HuH-7.5 (cell line): ENCODE measurements around the gene TGM2.

Experiments used
- DNase-seq: peaks from one replicate; pipeline ENCODE4 v3.0.0; 2011; ENCODE audit warnings: low spot score

The TGM2 gene

DNA sequence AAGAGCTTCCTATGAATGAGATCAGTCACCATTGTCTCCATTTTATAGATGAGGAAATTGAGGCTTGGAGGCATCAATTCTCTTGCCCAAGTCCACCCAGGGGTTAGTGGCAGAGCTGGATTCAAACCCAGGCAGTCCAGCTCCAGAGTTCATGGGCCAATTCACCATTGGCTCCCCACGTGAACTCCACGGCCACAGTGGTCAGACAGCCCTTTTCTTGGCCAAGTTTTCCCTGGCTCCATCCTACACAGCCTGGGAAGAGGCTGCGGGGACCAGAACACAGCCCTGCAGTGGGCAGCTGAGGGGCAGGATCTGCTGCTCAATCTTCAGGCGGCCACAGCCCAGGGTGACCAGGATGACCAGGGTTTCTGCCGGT lies 20.5 kb downstream of the TGM2 start:
- no peak for DNase-seq

DNA sequence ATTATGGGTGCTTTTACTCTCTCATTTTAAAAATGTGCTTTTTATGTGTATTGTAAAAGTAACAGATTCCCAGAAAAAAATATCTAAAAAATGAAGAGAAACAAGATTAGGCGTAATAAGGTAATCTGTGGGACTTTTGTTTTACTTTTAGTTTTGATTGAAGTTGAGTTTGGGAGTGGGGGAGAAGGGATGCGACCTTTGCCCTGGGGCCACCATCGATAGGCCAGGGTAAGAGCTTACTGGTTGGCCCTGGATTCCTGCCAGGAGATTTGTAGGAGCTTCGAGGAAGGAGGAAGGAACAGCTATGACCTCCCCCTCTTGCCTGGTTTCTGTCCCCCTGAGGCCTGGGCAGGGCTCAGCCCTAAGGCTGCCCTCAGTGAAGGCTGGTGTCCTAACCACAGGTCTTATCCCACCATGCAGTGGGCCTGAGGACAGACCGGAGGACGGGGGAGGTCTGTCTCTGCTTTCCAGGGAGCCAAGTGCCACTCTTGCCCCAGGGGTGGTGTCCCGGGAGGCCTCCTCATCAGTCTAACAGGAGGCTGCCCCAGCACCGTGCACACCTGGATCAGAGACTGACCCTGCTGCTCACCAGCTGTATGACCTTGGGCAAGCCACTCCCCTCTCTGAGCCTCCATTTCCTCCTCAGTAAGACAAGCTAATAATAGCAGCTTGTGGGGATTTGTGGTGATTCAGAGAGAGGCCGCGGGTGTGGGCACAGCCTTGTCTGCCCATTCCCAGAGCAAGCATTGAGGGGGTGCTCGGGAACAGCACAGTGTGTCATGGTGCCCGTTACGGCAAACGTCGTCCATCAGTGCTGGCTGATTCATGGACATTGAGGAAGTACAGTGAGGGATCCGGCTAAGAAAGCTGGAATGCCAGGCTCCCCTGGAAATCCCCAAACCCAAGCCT lies 21.2 kb downstream of the TGM2 start:
- peak; percentile 72 for DNase-seq

DNA sequence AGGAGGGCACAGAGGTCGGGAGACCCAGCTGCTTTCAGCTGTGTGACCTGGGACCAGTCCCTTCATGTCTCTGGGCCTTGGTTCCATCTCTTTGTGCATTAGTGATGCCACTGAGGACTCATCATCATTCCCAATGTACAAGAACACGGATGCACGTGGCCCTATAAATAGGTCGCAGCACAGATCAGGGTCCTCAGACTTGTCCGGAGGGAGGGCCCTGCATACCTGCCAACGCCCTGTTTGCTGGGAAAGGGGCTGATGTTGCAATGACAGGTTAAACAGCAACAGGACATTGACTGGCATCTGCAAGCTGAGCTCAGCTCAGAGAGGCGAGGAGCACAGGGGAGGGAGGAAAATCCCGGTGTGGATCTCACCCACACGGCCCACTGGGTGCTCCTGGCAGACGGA lies 21.8 kb downstream of the TGM2 start:
- DNase-seq = peak; percentile 96

DNA sequence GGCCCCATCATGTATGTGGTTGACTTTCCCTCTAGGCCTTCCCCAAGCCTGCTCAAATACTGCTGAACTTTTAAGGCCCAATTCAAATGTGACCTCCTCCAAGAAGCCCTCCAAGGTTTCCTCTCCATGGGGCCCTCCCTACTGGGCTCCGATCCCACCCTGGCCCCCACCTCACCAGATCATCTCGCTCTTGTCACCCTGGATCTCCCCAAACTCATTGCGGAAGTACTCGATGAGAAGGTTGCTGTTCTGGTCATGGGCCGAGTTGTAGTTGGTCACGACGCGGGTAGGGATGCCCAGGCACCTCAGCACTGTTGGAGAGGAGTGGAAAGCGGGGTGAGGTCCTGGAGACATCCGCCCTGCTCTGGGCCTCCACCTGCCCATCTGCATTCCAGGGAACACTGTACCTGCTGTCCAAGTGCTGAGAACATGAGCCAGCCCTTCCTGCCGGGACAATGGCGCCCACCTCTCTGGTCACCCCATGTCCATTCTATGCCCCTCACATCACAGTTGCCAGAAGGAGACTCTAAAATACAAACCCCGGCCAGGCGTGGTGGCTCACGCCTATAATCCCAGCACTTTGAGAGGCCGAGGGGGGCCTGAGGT lies 23.1 kb downstream of the TGM2 start:
- DNase-seq = no peak

DNA sequence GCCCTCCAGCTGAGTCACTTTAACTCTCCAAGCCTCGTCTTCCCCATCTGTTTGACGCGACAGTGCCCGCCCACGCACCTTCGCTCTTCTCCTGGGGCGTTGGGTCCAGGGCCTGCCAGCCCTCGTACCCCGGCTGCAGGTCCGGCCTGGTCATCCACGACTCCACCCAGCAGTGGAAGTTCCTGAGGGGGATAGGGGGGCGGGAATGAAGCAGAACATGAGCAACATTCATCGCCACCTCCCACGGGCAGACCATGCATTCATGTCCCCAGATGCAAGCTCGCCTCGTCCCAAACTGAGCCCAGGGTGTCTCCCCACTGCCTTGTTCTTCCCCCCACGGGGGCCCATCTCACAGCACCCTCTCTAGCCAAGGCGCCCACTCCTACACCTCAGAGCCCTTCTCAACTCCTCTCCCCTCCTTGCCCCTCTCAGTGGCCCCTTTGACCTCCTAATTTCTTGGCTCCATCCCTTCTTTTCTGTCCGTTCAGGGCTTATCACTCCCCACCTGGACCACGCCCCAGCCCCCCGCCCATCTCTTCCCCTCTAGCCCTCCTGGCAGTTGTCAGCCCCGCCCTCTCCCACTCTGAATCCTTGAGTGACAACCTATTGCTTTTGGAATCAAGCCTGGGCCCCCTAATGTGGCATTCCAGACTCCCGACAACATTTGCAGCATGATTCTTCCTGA lies 23.7 kb downstream of the TGM2 start:
- no peak for DNase-seq

DNA sequence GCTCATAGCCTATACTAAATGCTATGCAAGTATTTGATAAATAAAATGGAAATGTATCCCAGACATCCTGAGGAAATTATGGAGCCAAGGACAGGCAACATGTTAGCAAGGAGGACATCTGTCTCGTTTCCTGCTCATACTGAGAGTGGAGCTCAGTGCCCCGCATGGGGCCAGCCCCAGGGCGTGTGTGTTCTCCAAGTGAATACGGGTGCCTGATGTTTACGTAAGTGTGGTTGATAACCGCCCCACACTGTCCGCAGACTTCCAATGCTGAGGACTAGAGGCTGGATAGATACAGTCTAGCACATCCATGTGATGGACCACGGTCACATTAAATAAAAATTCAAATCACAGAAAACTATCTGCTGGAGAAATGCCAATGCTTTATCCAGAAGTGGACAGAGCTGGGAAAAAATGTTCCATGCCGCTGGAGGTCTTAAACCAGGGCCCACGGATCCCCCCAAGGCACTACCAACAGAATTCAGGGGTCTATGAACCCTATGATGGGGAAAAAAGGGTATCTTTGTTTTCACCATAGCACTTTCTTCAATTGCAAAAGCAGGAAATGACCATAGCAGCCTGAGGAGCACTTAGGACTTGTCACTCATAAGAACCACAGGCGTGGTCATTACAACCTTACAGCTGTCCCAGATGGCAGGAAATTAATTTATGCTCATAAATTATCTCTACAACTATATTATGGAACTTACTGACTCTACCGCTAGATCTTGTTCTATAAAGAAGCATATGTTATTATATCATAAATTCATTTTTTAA lies 24.9 kb downstream of the TGM2 start:
- no peak for DNase-seq

DNA sequence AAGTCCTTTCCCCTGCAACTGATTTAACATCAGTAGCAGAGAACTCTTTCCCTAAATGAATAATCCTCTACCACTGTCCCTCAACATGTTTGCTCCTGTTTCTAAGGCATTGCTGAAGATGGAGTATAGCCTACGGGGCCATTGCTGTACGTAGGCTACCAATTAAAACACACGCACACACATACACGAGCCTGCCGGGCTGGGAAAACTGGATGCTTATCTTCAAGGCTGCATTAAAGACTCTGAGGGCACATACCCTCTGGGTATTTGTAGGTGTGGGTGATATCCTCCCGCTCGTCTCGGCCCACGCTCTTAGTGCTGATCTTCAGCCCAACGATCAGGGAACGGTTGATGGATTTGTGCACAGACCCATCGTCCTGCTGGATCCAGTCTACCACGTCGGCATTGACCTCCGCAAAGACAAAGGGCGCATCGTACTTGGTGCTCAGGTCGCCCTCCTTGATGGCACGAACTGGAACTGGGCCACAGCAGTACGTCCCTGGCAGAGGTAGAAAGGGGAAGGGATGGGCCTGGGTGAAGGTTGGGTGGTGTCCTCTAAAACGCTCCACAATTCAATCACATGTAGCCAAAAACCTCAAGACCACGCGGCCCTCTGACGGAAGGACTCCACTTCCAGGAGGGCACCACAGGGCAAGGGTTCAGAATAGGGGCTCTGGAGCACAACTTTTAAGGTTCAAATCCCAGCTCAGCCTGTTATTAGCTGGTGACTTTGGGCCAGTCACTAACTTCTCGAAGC lies 25.7 kb downstream of the TGM2 start:
- DNase-seq = no peak

DNA sequence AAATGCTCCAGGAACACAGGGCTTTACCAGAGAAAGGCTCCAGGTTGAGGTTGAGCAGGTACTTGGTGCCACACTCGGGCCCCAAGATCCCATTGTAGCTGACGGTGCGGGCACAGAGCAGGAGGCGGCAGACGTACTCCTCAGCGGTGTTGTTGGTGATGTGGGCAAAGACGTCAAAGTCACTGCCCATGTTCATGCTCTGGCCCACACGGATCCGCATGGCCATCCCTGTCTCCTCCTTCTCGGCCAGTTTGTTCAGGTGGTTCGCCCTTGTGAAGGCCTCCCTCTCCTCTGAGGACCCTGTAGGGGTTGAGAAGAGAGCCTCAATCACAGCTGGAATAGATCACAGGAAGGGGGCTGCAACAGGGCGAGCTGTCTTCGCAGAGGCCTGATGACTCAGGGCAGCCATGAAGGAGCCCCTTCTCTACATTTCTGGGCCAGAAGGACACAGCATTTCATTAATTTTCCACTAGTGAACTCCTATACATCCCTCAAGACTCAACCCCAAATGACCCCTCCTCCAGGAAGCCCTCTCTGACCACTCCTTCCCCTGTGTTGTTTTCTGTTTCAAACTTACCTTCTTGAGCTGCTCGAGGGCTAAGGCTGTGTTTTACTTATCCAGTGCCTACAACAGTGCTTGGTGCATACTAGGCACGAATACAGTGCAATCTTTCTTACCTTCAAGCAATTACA lies 26.8 kb downstream of the TGM2 start:
- no peak for DNase-seq

DNA sequence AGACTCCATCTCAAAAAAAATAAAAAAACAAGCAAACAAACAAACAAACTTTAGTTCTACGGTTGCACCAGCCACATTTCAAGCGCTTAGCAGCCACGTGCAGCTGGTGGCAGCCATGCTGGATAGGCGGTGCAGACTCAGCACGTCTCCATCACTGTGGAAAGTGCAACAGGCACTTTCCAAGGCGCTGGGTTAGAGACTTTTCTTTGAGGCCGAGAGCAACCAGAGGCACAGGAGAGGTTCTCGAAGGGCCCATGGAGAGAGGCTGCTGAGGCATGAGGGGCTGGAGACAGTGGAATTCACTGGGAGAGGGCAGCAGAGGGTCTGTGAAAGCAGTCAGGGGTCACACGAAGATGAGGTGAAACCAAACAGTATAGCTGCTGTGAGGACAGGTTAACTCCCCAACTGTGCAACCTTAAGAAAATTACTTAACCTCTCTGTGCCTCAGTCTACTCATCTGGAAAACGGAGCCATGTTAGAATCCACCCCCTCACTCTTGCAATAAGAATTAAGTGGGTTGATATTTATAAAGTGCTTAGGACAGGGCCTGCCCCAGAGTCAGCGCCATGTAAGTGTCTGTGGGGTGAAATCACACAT lies 27.5 kb downstream of the TGM2 start:
- DNase-seq = no peak

DNA sequence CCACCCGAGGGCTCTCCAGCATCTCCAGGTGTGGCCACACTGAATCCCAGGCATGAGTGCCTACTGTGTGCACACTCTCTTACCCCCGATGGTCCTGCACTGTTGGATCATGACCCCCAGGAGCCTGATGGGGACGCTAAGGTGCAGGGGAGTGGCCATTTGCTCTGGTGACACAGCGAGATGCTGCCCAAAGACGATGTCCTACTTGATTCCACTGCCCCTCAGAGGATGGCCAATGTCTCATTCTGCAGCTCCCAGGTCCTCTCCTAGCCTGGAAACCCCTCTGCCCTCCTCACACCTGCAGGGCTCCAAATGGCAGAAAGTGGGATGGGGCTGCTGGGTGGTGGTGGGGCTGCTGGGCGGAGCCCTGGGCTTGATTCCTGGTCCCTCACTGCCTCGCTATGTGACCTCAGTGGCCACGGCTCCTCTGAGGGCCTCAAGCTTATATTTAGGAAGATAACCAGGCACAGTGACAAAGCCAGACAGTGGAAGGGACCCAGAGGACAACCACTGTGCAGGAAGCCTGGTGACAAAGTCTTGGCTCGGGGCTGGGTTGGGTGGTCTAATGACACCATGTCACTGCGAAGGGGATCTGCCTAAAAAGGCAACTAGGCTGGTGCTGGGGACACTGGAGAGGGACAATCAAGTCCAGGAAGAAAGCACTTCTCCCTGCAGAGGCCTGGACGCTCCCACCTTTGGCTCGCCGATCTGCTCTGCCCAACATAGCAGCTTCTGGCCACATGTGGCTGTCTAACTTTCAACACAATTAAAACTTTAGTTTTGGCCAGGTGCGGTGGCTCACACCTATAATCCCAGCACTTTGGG lies 28.4 kb downstream of the TGM2 start:
- DNase-seq = no peak

DNA sequence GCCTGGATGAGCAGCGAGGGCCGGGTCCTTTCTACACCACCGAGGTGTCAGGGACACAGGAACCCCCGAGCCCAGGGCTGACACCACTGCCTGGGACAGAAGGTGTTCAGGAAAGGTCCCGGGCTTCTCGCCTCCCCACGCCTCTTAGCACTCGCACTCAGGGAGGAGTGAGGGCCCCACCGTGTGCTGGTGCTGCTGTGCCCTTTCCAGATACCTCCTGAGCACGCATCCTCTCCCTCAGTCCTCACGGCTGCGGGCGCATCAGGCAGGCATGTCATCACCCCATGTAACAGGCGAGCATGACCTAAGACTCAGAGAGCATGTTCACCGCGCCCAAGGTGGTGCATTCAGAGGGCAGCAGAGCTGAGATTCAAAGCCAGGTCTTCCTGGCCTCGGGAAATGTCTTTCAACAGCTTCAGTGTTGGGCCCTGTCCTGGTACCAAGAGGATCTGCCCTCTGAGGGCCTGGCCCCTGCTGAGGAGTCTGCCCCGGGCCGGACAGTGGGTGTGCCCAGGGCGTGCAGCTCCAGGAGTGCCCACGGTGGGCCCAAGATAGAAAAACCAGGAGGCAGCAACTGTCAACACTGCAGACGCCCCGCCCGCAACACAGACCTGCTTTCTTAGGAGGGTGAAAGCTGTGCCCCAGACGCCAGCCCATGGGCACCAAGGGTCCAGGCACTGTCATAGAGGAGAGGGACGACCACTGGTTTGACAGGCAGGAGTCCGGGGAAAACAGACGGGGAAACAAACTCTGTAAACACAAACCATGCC lies 29.2 kb downstream of the TGM2 start:
- no peak for DNase-seq

DNA sequence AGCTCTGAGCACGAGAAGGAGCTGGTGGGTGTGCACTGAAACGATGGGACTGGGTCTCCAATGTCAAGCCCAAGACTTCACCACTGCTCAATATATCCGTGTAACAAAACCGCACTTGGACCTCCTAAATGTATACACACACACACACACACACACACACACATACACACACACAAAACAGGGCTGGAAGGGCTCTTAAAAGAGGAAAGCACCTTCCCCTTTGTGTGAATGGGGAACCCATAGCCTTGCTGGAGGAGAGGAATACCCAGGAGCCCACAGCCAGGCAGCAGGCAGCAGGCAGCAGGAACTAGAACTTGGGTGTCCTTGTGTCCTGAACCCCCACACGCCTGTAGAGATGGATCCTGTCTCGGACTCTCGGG lies 29.8 kb downstream of the TGM2 start:
- no peak for DNase-seq

DNA sequence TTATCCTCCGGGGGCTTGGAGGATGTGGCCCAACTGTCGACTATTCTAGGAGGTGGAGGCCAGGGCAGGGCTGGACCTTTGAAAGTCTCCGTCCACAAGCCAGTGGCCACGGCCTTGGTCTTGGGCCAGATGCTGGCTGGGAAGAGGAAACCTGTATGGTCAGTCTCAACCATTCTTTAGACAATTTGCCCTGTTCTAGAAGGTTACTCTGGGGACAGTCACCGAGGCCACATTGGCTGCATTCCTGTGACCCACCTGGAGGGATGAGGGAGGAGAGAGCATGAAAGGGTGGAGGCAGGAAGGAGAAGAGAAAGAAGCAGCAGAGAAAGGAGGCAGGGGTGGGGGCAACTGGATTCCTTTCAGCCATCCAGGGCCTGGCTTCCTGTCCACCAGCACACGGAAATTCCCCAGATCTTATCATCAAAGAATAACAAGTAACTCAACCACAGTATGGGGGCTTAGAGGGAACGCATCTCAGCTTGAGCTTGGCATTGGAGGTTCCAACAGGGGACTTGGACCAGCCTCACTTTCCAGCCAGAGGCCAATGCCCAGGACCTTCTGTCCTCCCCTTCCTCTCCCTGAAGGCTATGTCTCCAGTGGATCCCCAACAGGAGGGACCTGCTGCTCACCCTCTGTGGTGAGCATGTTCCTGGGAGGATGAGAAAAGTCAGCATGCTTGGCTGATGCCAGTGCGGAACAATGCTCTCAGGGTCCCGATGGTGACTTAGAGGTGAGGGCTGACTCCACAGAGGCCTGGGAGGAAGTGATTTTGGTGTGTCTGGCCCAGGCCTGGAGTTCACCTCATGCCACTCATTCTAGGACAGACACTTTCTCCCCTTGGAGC lies 30.4 kb downstream of the TGM2 start:
- DNase-seq = no peak

DNA sequence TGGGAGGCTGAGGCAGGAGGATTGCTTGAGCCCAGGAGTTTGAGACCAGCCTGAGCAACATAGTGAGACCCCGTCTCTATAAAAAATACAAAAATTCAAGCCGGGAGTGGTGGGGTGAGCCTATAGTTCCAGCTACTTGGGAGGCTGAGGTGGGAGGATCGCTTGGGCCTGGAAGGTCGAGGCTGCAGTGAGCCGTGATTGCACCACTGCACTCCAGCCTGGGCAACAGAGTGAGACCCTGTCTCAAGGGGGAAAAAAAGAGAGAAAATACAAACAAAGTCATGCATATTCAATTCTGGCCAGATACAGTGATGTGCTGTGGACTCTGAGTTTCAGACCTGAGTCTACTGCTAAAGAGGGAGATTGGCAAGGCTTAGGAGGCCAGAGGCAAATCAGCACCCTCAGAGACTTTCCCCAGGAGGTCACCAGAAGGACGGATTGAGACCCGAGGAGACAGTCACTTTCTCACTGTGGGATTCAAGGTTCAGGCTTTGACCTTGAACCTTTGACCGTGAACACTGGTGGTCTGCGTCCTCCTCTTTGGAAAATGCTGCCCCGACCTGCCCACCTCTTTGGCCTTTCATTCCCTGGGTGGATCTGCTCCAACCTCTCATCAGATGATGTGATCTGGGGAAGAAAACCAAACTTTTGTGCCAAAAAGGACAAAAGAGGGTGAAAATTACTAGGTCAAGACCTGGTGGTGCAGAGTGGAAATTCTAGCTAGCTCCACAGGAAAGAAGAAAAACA lies 31.2 kb downstream of the TGM2 start:
- DNase-seq = no peak

DNA sequence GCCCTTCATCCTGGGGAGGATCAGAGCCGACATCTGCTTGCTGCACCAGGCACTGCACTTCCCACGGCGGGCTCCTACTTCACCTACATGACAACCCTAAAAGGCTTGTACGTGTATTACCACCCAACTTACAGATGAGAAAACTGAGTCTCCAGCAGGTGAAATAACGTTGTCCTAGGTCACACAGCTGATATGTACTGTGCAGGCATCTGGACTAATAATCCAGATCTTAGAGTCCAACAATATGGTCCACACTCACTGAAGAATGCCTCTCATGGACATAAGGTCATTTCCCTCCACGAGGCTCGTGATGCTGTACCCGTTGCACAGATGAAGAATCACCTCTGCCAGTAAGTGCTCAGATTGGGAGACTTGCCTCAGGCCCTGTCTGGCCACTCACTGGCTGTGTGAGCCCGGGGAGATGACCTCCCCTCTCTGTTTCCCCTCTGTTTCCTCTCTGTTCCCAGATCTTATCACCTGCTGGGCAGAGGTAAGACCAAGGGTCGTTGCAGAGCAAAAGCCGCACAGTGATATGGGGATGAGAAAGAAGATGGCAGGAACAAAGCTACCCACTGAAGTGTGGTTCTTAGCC lies 32.1 kb downstream of the TGM2 start:
- no peak for DNase-seq

DNA sequence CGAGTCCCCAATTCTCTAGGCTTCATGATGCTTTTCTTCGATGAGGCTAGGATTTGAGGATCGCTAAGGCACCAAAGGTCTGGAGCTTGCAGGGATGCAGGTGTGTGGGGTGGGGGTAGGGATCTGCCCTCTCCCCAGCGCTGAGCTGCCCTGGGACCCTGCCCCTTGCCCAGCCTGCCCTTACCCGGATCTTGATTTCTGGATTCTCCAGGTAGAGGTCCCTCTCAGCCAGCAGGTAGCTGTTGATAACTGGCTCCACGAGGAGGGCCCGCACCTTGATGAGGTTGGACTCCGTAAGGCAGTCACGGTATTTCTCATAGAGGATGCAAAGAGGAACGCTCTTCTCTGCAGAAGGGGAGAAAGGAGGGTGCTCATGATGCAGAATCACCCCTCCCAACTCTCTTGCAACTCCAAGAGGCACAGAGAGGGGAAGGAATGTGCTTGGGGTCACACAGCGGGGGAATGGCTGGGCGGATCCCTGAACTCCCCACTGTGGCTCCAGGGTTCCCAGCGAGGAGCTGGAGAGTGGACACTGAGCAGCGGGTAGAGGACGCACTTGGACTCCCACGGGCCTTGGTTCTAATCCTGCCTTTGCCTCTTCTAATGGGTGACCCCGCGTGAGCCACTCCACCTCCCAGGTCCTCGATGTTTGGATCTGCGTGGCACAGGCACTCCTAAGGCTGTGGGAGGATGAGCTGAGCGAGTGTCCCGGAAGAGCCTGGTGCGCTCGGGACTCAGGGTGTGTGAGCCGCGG lies 32.7 kb downstream of the TGM2 start:
- DNase-seq = no peak
